Bone marrow (tissue), 2 donors: ENCODE results near the gene NAE1.
"Not testable (repeated sequence)": the region's sequence is repeated elsewhere in the genome, so short reads cannot be mapped to it uniquely, and the experiment has no call there.

ENCODE experiments used
- DNase-seq, 2 donors: peaks; one replicate each; lab custom pipeline; 2025; lab: John Stamatoyannopoulos, UW

Gene NAE1

DNA sequence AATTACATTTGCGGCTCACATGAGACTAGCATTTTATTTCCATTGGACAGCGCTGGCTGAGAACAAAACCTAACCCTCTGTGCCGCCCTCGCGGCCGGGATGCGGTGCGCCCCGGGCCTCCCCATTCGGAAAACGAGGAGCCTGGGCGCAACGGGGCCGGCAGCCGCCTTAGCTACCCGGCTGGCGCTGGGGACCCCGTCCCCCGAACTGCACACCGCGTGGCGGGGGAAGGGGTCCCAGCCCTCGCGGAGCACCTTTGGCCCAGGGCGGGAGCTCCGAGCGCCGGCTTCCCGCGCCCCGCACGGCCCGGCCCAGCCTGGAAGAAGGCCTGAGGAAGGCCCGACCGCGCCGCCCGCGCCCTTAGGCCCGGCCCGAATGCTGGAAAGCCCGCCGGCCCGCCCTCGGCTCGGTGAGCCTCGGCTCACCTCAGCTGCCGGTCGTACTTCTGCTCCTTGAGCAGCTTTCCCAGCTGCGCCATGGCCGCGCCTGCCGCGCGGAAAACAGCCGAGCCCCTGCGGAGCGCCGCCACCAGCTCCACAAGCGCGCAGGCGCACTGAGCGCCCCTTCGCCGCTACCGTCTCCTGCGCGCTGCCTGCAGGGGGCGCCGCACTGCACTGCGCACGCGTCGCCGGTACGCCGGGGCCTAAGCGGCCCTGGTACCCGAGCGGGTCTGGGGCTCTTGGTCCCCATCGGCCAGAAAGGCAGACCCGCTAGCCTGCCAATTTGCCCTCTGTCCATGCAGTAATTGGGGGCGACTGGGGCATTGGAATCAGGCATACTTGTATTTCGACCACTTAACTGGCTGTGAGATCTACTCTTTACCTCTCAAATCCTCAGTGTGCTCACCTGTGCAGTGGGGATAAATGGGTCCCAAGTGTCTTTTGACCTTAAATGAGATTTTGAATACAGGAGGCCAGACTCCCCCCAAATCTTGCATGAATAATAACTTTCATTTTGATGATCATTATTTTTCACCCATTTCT lies at the start of gene NAE1:
Gene NAE1 (minus strand): TSS at position 555 of the 983 bp plus-strand sequence. CDS start 77 bp downstream, at position 478.
- DNase-seq: peak; percentile 82 to 85

DNA sequence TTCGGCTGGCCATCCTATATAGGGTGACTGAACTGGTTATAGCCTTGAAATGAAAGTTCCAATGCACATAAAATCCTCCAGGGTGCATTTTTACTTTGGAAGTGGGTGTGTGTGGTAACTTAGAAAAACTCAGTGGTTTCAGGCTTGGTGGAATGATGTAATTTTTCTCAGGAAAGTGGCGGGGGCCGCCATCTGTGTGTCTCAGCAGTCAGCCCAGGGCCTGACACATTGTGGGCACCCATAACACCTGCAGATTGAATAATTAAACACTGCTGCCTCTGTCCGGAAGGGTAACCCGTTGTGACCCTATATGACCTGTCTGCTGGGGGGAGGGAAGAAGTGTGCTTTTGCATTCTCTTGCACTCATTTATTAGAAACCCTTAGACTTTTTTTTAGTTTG lies 47.3 kb upstream of the NAE1 start:
- DNase-seq: no peak

DNA sequence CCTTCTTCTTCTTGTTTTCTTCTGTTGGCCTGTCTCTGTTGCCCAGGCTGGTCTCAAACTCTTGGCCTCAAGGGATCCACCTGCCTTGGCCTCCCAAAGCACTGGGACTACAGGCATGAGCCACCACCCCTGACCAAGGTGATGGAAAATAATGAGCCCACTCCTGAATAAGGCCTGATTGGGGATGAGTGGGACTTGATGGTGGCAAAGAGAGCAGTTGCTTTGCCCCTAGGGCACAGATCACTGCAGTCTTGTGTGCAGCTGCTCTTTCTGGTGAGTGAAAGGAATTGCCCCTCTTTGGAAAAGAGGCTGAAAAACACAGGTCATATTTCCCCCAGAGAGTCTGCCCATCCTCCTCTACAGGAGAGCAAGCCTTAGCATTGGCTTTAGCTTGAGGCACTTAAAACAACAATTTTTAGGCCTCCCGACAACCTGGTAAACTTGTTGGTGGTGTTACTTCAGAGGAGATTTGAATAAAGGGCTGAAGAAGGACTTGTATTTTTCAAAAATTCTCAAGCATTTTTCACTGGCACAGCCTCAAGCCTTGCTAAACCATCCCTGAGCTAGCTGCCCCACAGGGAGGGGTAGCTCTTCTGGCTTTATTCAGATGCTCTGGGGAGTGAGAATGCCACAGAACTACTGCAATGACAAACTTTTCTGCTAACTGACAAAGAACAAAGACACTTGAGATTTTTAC lies 43.5 kb upstream of the NAE1 start:
- DNase-seq: no peak

DNA sequence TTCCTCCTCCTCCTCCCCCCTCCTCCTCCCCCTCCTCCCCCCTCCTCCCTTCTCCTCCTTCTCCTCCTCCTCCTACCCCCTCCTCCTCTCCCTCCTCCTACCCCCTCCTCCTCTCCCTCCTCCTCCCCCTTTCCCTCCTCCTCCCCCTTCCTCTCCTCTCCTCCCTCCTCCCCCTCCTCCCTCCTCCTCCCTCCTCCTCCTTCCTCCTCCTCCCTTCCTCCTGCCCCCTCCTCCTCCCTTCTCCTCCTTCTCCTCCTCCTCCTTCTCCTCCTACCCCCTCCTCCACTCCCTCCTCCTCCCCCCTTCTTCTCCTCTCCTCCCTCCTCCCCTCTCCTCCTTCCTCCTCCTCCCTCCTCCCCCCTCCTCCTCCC lies 42.9 kb upstream of the NAE1 start:
- DNase-seq: no peak

DNA sequence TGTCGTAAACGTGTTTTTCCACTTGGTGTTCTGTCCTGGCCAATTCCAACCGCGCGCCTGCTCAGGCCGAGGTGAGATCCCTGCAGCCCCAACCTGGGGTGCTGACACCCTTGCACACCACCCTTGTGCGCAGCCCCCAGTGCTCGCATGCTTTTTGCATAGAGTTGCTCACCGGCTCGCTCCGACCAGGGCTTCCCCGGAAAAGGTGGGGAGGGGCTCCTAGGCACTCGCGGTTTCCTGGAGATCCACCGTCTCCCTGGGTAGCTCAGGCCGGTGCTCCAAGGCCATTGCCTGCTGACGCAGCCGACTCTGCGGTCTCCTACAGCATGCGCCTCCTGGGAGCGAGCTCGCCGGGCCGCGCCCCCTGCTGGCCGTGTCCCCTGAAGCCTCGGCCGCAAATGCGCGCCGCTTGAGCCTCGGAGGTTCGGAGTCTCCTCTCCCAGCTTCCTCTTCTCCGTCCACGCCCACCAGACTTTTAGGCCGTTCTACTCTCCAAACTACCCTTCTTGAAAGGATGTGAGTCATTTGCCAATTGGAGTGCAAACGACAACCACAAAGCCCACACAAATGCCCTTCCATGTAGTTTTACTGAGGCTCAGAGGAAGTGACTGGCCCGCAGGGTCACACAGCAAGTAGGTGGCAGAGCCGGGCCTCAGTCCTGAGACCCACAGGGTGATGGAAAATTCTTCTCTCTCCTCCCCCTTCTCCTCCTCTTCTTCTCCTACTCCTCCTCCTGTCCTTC lies 42.3 kb upstream of the NAE1 start:
- DNase-seq: peak; percentile 85 to 99

DNA sequence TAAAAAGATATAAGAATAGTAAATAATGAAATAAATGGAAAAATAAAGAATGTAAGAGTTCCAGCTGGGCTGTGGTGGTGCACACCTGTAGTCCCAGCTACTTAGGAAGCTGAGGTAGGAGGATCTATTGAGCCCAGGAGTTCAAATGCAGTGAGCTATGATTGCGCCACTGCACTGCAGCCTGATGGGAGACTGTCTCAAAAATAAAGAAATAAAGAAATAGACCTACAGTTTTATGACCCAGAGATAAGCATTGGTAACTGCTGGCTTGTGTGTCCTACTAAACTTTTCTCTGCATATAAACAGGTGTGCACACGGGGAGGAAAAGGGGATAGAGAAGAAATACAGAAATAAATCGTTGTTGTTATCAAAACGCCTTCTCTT lies 41.8 kb upstream of the NAE1 start:
- no peak for DNase-seq

DNA sequence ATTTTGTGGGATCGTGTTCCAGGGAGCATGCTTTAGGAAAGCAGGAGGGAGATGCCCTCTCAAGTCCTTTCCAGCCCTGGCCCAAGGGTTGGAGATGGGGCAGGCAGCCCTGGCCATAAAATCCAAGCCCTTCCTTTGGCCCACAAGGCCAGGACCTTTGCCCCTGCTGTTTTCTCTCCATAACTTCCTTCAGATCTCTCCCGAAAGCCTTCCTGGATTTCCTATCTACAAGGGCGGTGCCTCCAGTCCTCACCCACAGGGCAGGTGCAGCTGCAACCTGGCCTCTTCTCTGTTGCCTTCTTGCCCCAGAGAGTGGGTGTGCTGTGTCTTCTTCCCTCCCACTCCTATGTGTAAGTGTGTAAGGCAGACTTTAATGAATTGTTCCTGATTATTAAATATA lies 41.1 kb upstream of the NAE1 start:
- no peak for DNase-seq

DNA sequence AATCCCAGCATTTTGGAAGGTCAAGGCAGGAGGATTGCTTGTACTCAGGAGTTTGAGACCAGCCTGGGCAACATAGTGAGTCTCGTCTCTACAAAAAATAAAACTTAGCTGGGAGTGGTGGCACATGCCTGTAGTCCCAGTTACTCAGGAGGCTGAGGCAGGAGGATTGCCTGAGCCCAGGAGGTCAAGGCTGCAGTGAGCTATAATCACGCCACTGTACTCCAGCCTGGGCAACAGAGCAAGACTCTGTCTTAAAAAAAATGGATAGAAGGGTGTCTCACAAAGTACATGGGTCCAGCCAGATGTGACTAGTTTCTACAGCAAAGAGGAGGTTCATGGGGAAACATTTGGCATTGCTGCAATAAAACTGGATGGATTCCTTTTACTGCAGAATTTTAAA lies 40.6 kb upstream of the NAE1 start:
- not testable (repeated sequence) for DNase-seq

DNA sequence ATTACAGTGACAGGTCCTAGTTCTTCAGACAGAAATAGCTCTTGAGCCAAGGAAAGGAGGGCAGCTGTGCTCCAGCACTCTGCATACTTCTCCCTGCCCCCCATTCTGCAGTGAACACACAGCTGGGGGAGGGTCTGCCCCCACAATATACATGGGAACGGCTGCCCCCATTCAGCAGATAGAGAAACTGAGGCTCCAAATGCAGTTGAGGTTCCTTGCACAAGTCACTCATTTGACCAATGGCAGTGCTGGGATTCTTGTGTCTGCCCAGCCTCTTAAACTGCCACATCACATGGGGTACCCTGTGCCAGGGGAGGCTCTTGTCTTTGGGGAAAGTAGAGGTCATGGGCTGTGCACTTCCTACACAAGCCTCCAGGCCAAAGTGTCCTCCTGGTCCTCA lies 38.6 kb upstream of the NAE1 start:
- no peak for DNase-seq

DNA sequence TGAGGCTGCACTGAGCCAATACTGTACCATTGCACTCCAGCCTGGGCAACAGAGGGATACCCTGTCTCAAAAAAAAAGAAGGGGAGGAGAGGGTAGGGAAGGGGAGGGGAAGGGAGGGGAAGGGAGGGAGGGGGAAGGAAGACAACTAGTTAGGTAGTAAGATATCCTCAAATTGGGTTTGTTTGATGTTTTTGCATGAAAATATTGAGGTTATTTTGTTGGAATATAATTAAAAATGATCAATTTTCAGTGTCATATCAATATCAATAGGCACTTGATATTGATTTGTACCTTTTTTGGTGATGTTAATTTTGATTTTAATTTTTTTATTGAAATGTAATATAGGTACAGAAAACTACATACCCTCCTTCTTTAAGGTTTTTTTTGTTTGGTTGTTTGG lies 32.9 kb upstream of the NAE1 start:
- no peak for DNase-seq

DNA sequence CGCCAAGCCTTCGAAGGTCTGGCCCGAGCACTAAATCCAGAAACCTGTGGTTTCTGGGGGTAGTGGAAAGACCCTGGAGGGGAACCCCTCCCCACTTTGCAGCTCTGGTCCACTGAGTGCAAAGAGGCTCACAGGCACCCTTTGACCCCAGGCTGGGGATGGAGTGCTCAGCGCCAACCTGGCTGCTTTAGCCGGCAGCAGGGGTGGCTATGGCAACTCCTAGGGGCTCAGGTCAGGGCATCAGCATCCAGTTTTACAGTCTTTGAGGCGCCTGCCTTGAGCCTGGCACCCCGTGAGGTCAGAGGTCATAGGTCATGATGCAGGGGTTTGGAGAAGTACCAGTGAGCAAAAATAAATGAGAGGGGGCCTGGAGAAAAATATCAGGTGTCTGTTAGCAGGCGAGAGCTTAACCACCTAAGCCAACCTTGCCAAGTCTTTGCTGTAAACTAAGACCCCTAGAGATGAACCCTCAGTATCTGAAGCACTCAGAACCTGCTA lies 31.3 kb upstream of the NAE1 start:
- no peak for DNase-seq

DNA sequence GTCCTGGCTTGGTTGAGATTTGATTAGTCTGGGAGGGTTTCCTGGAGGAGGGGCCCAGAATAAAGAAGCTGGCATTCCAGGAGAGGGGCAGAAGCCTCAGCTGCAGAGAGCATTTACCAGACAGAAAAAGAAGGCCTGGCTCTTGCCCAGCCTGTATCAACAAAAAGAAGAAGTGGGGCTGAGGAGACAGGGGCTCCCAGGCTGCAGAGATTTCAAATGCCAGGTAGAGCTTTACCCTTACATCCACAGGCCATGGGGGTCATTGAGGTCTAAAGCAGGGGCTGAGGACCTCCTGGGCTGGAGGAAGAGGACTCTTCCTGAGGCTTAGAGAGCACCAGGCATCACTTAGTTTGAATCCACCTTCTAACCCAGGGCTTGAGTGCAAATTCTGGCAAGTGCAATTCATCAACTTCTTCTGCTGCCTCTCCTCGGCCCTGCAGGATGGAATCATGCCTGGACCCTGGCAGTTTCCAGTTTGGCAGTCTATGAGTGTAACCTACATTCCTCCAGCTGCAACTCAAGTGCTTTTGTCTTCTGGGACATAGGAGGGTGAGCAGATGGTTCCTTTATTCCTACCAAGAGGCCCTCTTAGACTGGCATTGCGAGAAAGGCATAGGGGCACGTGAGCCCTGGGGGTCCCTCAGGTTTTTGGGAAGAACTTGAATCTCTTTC lies 28.8 kb upstream of the NAE1 start:
- DNase-seq: no peak

DNA sequence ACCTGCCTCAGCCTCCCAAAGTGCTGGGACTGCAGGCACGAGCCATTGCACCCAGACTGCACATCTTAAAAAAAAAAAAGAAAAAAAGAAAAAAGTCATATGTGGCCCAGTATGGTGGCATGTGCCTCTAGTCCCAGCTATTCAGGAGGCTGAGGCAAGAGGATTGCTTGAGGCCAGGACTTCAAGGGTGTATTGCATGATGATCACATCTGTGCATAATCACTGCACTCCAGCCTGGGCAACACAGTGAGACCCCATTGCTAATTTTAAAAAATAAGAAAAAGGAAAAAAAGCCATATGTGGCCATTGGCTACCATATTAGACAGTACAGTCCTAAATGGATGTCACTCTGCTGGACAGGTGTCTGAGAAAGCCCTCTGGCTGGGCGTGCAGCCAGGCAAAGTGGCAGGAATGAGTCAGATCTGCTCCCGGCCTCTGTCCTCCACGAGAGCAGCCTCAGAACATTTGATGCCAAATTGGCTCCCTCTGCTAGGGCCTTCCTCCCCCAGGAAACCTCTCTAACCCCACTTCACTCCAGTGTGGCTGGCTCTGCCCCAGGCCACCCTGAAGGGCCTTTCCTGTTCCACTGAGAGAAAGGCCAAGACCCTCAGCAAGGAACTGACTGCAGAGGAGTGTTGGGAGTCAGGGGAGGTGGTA lies 28.1 kb upstream of the NAE1 start:
- no peak for DNase-seq

DNA sequence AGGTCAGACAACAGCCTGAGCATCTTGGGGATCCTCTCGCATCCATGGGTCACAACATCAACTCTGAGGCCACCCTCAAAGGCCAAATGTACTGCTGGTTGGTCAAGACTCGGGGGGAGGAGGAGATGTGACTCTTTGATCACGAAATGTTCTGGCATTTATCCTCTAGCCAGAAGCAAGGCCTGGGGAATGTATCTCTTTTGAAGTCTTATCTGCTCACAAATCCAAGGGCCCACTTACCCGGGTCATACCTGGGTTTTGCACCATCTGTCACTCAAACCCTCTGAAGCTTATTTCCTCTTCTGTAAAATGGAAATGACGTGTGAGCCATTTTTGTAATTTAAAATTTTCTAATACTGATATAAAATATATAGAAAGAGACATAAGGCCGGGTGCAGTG lies 26.7 kb upstream of the NAE1 start:
- DNase-seq: no peak

DNA sequence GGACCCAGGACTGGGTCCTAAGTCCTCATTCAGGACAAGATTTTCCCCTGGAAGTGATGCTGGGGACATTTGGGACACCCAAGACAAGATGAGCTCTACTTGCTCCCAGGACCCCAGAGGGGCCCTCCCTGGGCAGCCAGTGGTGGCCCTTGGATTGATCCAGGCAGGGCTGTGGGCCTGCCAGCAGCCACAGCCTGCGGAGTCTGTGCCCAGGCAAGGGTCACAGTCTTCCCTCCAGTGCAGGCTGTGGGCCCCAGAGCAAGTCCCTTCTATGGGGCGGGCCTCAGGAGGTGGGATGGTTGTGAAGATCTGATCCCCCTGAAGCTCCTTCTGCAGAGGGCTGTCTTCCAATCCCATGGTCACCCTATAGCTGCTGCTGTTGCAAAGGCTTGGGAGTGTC lies 26.0 kb upstream of the NAE1 start:
- no peak for DNase-seq

DNA sequence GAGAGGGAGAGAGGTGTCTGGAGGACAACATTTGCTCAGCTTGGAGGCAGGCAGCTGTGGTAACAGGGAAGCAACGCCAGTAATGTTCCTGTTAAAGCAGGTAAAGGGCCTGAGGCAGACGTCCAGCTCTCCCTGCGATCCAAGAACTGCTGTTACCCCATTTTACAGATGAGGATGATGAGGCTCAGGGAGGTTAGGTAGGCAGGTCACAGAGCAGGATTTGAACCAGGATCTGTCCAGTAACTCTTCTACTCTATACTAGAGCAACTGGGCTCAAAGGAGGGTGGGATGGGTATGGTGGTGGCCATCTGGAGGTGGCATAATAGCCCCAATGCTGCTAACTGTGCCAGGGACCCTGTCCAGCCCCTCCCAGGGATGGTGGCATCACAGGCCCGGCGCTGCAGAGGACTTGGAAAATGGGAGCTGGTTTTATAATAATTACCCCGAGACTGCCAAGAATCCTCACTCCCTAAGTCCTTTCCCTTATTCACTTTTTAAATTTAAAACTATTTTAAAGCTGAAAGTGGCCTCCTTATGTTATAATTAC lies 25.5 kb upstream of the NAE1 start:
- no peak for DNase-seq

DNA sequence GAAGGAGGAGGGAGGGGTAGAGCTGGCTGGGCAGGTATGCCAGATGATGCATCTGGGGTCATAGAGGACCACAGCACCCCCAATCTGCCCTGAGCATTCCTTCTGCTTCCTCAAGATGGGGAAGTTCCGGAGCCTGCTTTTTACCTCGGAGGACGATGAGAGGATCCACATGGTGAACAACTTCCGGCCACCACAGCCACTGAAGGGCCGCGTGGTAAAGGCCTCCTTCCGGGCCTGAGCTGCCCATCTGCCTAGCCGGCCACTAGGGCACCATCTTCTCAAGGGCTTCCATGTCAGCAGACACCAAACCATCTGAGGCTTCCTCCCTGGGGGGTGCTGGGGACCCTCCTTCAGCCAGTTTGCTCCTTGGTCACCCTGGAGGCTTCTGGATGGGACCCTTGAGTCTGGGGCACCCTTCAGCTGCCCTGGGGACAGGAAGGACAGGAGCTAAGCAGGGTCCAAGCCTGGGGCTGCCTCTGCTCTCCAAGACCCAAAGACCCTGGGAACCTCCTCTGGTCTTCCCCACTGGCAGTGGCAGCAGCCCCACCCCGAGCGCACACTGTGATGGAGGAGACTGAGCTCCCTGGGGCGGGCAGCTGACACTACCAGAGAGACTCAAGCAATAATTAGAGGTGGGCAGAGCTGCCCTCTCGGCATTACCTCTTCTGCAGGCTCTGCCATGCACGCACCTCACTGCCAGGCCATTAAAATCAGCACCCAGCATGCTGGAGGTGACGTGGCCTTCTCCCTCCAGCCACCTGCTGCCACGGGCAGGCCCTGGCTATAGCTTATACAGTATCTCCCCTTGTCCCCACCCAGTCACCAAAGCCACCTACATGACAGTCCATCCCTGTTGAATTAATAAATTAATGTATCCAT lies 22.7 kb upstream of the NAE1 start:
- no peak for DNase-seq

DNA sequence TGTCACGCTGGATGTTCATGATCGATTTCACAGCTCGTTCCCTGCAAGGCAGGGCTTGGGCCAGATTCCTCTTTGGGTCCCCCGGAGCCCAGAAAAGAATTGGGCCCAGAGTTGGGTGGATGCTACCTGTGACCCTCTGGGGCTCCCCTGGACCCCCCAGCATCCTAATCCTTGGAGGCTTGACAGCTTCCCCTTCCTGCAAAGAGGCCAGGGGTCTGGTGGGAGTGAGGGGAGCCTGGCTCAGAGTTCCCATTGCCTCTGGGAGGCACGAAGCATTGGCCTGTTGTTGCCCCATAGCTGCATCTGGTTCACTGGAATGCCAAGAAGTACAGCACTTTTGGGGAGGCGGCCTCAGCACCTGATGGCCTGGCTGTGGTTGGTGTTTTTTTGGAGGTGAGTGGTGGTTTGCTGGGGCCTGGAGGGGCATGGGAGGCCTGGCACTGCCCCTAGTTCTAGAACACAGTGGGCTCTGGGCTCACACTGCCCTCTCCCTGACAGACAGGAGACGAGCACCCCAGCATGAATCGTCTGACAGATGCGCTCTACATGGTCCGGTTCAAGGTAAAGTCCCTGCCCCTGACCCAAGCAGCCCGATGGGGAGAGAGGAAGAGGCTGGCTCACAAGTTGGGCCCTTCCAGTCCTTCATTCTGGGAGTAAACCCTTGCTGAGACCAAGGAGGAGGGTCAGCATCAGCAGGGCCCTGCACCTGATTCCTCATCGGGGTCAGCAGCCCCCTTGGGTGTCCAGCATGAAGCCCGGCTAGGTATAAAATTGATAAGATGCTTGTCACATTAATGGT lies 20.6 kb upstream of the NAE1 start:
- no peak for DNase-seq

DNA sequence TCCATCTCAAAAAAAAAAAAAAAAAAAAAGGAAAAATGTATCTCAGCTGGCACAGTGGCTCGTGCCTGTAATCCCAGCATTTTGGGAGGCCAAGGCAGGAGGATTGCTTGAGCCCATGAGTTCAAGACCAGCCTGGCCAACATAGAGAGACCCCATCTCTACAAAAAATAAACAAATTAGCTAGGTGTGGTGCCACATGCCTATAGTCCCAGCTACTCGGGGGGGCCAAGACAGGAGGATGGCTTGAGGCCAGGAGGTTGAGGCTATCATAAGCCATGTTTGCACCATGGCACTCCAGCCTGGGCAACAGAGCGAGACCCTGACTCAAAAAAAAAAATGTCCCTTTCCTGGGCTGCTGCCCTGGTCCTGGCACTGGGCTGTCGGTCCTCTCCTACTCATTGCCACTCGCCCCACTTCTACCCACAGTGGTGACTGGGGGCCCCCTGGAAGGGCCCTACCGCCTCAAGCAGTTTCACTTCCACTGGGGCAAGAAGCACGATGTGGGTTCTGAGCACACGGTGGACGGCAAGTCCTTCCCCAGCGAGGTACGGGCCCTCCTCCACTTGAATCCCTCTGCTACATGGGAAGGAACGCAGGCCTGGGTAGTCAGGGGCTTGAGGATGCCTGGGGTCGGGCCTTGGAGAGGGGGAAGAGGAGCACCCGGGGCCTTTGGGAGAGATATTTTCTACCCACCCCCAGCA lies 19.5 kb upstream of the NAE1 start:
- DNase-seq: no peak
